ENCODE data around the gene PLA2G7.

Gene PLA2G7

GRCh38 chr6:46688117-46688965, 46.8 kb downstream of the PLA2G7 start:
- no peak for DNase-seq

- no peak for DNase-seq
These were observed 47.5 kb downstream of the PLA2G7 start, which contains the start of gene TDRD6 for GRCh38 chr6:46687619-46688097. TSS of gene TDRD6 (plus strand) at chr6:46687885. CDS start at chr6:46688129, 244 bp downstream.

- DNase-seq = no peak
These were observed 50.4 kb downstream of the PLA2G7 start for GRCh38 chr6:46684771-46685170.

- DNase-seq = no peak
These were observed 57.9 kb downstream of the PLA2G7 start for GRCh38 chr6:46677314-46677654.

GRCh38 chr6:46676604-46677313, 58.4 kb downstream of the PLA2G7 start:
- no peak for DNase-seq

GRCh38 chr6:46674410-46674809, 60.8 kb downstream of the PLA2G7 start:
- no peak for DNase-seq

GRCh38 chr6:46667377-46667776, 67.8 kb downstream of the PLA2G7 start:
- DNase-seq = no peak

- DNase-seq = no peak
These were observed 73.7 kb downstream of the PLA2G7 start for GRCh38 chr6:46661483-46661882.

GRCh38 chr6:46657642-46658041, 77.5 kb downstream of the PLA2G7 start:
- no peak for DNase-seq

- DNase-seq = no peak
These were observed 79.4 kb downstream of the PLA2G7 start for GRCh38 chr6:46655803-46656202.

Measured in NCI-H2227 treated with DMSO at 0.1 percent for 48 hours (cell line).